Mucosa of gallbladder (tissue), 1 donor: ENCODE data around the gene ZNF574. TPM values are rescaled to one million over a fixed set of nuclear protein-coding genes. Genes with fewer than 3 reads are reported as not detected.
A peak's percentile ranks its signal among the peaks of the same experiment; 100 is the strongest.

Experiments used
- DNase-seq: peaks from one replicate; pipeline ENCODE4 v3.0.0-alpha.2; 2020; ENCODE audit warnings: low spot score
- total RNA-seq: library from RNA; stranded (reverse); gene quantifications from one replicate; pipeline ENCODE4 v1.2.1, GENCODE V29; 2021
- donor health status: DM: no; HTN: no; CAD: no.

The ZNF574 gene
- total RNA-seq, 1 donor from 2014 or later: 17.1 TPM

DNA sequence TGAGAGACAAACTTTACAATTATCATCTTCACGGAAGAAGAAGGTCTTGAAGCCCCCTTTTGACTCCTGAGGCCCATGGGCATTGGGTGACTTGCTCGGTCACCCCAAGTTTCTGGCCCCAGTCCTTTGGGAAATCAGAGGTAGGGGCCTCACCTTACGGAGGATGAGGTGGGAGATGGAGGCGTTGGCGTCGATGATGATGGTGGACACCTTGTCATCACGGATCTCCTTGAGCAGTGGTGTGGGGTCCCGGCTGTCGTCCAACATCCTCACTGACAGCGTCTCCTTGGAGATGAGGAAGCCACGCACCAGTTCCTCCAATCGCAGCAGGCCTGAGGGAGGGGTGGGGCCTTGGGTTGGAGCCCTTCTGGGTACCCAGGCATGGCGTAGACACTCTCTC lies 16.8 kb upstream of the ZNF574 start:
- no peak for DNase-seq

- DNase-seq: no peak
Measured at GRCh38 chr19:42060117-42060516, 15.8 kb upstream of the ZNF574 start.

DNA sequence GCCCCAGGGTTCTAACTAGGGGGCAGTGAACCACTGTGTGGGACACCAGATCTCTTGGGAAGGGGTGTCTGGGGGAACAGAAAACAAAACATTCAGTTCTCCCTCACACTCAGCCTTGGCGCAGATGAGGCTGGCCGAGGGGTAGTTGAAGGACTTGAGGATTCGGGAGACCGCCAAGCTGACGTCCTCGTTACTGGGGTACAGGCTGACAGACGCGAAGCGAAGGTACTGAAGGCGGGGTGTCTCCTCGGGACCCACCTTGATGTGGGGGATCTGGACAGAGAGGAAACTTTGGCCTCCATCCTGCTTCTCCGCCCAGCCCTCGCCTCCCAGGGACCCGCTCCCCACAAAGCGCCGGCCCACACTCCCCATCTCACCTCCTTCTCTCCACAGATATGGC lies 13.6 kb upstream of the ZNF574 start:
- no peak for DNase-seq

DNA sequence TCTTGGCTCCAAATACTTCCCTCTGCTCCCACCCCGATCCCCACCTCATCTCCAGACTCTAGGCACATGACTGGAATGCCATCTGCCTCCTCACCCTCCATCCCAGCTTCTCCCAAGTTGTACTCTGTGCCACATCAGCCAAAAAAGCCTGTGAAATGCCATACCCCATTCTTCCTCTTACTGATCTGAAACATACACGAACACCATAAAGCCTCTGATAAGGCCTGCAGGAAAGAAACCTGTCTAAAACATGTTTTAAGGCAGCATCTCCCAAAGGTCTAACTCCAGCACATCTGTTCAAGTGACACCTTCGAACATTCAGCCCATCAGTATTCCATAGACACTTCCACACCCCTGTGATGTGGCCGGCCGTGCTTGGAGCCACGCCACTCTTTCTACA lies 11.5 kb upstream of the ZNF574 start:
- no peak for DNase-seq

DNA sequence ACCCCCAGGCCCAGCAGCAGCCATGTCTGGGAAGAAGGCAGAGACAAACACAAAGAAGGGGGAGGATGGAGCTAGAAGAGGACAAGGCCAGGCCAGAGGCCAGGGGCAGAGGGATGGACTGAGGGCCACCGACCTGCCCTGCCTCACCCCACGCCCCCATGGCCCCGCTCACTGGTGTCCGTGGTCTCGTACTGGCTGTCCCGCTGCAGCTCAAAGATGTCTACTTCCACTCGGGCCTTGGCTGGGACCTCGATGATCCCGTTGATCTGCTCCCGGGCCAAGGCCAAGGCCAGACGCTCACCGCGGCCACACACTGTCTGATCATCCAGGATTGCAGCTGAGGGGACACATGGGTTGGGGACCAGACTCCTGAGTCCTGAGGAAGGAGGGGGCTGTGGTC lies 10.9 kb upstream of the ZNF574 start:
- no peak for DNase-seq

DNA sequence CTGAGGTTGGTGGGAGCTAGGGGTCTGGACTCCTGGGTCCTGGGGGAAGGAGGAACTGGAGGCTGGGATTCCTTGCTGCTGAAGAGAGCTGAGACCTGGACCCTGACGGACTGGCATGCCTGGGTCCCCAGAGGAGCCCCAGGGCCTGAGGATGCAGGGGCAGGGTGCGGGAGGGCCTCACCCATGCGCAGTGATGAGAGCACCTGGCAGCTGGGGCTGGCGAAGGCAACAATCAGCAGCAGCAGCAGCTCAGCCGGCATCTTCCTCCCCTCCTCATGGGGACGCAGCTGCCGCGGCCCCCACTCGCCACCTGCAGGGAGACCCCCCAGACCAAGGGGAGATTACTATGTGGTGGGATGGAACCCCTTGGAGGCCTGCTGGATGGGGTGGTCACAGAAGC lies 10.5 kb upstream of the ZNF574 start:
- DNase-seq: no peak

GRCh38 chr19:42066075-42066754 lies 9.8 kb upstream of the ZNF574 start:
- no peak for DNase-seq

GRCh38 chr19:42067315-42067888 lies 8.6 kb upstream of the ZNF574 start:
- no peak for DNase-seq

GRCh38 chr19:42068361-42068755 lies 7.6 kb upstream of the ZNF574 start:
- DNase-seq: no peak

DNA sequence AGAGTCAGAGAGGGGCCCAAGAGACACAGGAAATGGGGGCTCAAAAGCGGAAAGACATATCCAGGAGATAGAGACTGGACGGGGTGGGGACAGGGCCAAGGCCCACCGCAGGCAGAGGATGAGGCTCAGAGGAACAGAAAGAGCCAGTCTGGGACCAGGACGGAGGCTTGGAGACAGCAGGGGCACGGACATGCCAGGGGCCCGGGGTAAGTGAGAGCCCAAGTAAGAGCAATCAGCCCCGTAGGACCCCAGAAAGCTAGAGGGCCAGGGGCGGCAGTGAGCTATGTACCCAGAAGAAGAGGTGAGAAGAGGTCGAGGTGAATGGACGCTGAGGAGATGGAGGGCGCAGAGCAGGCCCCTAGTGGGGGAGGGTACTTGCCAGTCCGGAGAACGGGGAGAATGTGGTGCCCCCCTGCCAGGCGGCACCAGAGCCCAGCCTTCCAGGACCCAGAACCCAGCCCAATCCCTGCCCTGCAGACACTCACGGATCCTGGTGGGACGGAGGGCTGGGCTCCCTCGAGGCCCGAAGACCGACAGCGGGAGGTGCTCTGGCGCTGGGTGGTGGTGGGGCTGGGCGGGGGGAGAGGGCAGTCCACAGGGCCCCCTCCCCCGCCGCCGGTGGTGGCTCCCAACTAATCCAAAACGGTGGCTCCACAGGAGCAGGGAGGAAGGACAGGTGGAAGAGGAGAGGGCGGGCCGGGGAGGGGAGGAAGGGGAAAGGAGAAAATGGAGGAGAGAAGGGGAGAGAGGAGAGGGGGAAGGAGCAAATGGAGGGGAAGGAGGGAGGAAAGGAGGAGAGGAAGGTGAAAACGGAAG lies 7.0 kb upstream of the ZNF574 start:
- no peak for DNase-seq

DNA sequence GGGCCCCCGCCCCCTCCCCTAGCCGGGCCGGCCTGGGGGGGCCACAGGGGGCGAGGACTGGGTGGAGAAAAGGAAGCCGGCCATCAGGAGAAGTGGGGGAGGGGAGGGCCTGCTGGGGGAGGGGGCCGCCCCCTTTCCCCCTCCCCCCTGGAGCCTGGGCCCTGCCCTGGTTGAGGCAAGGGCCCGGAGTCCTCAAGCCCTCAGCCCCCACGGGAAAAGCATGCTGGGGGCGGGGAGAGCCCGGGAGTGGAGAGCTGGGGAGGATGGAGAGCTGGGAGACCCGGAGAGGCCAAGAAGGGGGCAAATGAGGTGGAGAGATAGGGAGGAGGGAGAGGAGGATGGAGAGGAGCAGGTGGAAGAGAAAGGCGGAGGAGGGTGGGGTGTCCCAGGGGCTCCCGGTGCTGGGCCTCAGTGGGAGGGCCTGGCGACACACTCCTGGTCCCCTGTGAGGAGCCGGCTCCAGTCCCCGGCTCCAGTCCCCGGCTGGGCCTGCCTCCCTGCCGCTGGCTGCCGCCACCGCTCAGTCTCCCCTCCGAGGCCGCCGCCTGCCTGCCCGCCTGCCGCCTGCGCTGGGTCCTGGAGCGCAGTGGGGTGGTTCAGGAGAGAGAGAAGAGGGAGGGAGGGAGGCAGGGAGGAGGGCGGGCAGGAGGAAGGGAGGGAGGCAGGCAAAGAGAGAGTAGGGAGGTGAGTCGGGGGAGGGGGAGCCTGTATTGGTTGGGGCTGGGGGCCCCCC lies 6.2 kb upstream of the ZNF574 start, which contains the start of gene GRIK5:
Gene GRIK5, minus strand, starts transcription at position 588 of the 733 bp plus-strand sequence. CDS start 4,436 bp downstream, outside the sequence.
- no peak for DNase-seq

GRCh38 chr19:42071247-42071646 lies 4.7 kb upstream of the ZNF574 start:
- no peak for DNase-seq

DNA sequence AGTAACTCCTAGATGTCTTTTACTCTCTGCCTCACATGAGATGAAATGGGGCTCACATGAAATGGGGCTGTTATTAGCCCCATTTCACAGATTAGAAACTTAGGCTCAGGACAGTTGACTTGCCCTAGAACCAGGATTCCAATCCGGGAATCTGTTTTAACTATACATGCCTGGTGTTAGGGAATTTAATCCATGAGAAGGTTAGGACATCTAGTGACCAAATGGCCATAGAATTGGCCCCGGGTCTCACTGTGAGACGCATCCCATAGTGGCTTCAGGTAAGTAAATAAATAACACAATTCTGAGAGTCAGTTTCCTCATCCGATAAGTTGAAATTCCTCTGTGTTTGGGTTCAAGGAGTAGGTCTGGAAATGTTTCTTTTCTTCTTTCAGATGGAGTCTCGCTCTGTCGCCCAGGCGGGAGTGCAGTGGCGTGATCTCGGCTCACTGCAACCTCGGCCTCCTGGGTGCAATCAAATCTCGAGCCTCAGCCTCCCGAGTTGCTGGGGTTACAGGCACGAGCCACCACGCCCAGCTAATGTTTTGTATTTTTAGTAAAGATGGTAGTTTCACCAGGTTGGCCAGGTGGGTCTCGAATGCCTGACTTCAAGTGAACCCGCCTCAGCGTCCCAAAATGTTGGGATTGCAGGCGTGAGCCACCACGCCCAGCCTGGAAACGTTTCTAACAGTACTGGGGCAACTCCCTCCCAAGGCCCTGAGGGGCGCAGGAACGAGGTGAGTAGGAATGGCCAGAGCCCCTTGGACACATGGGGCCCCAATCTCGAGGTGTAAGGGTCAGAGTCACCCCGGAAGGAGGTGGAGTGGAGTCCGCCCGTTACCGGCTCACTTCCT lies 1.2 kb upstream of the ZNF574 start:
- no peak for DNase-seq

DNA sequence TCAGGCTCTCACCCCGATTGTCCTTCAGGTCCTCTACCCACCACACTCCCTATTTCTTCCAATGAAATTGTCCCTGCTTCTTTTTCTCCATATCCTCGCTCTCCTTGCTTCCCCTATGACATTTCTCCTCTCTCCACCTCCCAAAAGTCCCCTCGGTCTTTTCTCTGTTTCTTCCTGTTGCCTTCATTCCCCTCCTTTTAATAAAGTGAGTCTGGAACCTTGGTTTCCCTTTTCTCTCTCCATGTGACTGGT lies 676 bp upstream of the ZNF574 start:
- no peak for DNase-seq

- peak; percentile 30 for DNase-seq
Measured at GRCh38 chr19:42076380-42076944, 496 bp downstream of the ZNF574 start.

- DNase-seq: no peak
Measured at GRCh38 chr19:42078058-42078457, 2.1 kb downstream of the ZNF574 start.

DNA sequence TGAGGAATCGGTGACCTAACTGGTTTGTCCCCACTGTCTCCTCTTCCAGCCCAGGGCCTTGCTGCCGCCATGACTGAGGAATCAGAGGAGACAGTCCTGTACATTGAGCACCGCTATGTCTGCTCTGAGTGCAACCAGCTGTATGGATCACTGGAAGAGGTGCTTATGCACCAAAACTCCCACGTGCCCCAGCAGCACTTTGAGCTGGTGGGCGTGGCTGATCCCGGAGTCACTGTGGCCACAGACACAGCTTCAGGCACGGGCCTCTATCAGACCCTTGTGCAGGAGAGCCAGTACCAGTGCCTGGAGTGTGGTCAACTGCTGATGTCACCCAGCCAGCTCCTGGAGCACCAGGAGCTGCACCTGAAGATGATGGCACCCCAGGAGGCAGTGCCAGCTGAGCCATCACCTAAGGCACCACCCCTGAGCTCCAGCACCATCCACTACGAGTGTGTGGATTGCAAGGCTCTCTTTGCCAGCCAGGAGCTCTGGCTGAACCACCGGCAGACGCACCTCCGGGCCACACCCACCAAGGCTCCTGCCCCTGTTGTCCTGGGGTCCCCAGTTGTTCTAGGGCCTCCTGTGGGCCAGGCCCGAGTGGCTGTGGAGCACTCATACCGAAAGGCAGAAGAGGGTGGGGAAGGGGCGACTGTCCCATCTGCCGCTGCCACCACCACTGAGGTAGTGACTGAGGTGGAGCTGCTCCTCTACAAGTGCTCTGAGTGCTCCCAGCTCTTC lies 2.7 kb downstream of the ZNF574 start:
- no peak for DNase-seq

DNA sequence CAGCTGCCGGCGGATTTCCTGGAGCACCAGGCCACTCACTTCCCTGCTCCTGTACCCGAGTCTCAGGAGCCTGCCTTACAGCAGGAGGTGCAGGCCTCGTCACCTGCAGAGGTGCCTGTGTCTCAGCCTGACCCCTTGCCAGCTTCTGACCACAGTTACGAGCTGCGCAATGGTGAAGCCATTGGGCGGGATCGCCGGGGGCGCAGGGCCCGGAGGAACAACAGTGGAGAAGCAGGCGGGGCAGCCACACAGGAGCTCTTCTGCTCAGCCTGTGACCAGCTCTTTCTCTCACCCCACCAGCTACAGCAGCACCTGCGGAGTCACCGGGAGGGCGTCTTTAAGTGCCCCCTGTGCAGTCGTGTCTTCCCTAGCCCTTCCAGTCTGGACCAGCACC lies 3.3 kb downstream of the ZNF574 start:
- no peak for DNase-seq

GRCh38 chr19:42079886-42080763 lies 4.2 kb downstream of the ZNF574 start:
- DNase-seq: no peak
